Measurements from ENCODE around the gene PNRC2. TPM values are rescaled to one million over a fixed set of nuclear protein-coding genes. Genes with fewer than 3 reads are reported as not detected.

The PNRC2 gene
- total and polyA plus RNA-seq, 2 donors (not counting 3 experiments of a cell fraction or from before 2014, with no cell fraction given), result 70.2 to 77.8 TPM

GRCh38 chr1:23910144-23910543 lies 49.5 kb upstream of the PNRC2 start:
- no peaks in the 10 kb centered on the region for H3K79me2 ChIP-seq (ENCODE audit: control insufficient read depth, insufficient read depth, low read length)
- no peak overlapping the region for H3K4me3 ChIP-seq (replicated peaks in 1 of 3; ENCODE audit: insufficient read depth in 1 of 3, low read depth in 1 of 3, low read length in 3 of 3)
- no peaks in the 10 kb centered on the region for H3K9me3 ChIP-seq (replicated peaks; ENCODE audit: control insufficient read depth, insufficient read depth, low read length)
- no peaks in the 10 kb centered on the region for H3K9me1 ChIP-seq (replicated peaks; ENCODE audit: control insufficient read depth, extremely low read depth, insufficient read depth, low read length)
- no peaks in the 10 kb centered on the region for H3K4me1 ChIP-seq (ENCODE audit: control insufficient read depth, extremely low read depth, insufficient read depth, low read length)
- dilution Hi-C loops (cut with MboI; ENCODE audit: extremely low pct_ligation_motif_present, low sequenced_read_pairs), result no loop called here
- ChIA-PET POLR2A (no interaction called here), CTCF (interaction anchor here (0.8 to 1.3 kb wide), 3 partner anchors 99 to 240 kb away, joined by 3 to 4 read pairs (median 4); no protein-coding TSS in a partner anchor)
- H4K20me1 ChIP-seq (replicated peaks; ENCODE audit: control insufficient read depth, extremely low read depth, insufficient read depth, low read length), result no peaks in the 10 kb centered on the region
- H3K4me2 ChIP-seq (ENCODE audit: insufficient read depth, low read length), result no peak overlapping the region
- TF ChIP-seq JUN (IDR thresholded peaks at IDR 0.05; ENCODE audit: borderline replicate concordance, insufficient read depth, insufficient read length, low read depth) (no peak), POLR2A (IDR thresholded peaks at IDR 0.05; ENCODE audit: low read depth, low read length) (no peak), MAX (IDR thresholded peaks at IDR 0.05; ENCODE audit: insufficient read depth, insufficient read length) (no peak), FOS (IDR thresholded peaks at IDR 0.05; ENCODE audit: borderline replicate concordance, insufficient read depth, low read length) (no peak), CTCF (IDR thresholded peaks at IDR 0.05; ENCODE audit: extremely low read depth in 1 of 2, insufficient read depth in 1 of 2, low read depth in 1 of 2, low read length in 2 of 2) (no peak), EZH2 (IDR thresholded peaks at IDR 0.05; ENCODE audit: borderline replicate concordance, low read depth, low read length, severe bottlenecking) (no peak)
- intact Hi-C loops (cut with micrococcal nuclease), result no loop called here
- H3K9ac ChIP-seq (replicated peaks; ENCODE audit: extremely low read depth, insufficient read depth, low read length), result no peak overlapping the region
- no peak overlapping the region for H3K27ac ChIP-seq (ENCODE audit: insufficient read depth, low read depth, low read length)
- peaks cover 7 to 10% of the 10 kb centered on the region in 2 experiments for H3K27me3 ChIP-seq (ENCODE audit: control insufficient read depth in 2 of 2, insufficient read depth in 2 of 2, low read length in 2 of 2)
- DNase-seq (ENCODE audit: low read depth, low spot score) (no peak), FAIRE-seq (no peak)
- H2AFZ ChIP-seq (ENCODE audit: low read depth, low read length), result no peak overlapping the region
- BruUV-seq (replicated peaks), result no TSS peak
- H3K36me3 ChIP-seq (ENCODE audit: control insufficient read depth in 2 of 2, extremely low read depth in 1 of 2, insufficient read depth in 2 of 2, low read length in 2 of 2), result no peaks in the 10 kb centered on the region

All from endothelial cell of umbilical vein (primary cell).